ENCODE results near the gene WNT11.

The WNT11 gene

DNA sequence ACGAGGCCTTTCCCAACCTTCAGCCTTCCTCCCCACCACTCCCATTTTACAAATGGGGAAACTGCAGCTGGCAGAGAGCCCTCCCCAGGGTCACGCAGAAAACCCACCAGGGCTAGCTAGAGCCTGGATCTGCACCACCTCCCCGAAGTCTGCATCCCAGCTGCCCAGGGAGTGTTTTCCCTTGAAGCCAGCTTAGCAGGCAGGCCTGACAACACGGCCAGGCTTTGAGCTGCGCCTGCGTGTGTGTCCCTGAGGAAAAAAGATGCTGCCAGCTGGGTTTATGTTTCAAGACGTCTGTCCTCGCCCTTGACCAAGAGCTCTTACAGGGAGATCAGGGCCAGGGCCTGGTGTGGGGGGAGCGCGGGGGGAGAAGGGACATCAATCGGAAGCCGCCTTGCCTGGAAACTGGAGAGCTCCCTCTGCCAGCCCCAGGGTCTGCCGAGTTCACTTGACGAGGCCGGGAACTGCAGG lies 20.3 kb downstream of the WNT11 start:
- no peak overlapping the region for H2AK5ac ChIP-seq (ENCODE audit: low read length)
- no CpG with 5 or more reads among the region's 15 CpGs for WGBS (ENCODE audit: extremely low coverage, insufficient coverage, insufficient read length)
- no peaks in the 10 kb centered on the region for H3K9me3 ChIP-seq (ENCODE audit: insufficient read depth, low read depth, low read length)
- no peak overlapping the region for H2BK12ac ChIP-seq (ENCODE audit: low read length)
- H2BK120ac ChIP-seq (ENCODE audit: insufficient read depth, low read length, poor library complexity) = no peak overlapping the region
- no peak overlapping the region for H2BK5ac ChIP-seq (ENCODE audit: low read depth, low read length, poor library complexity)
- no peak overlapping the region for H2AFZ ChIP-seq (ENCODE audit: insufficient read depth, low read length, poor library complexity)
- no peak overlapping the region for H3K23ac ChIP-seq (ENCODE audit: low read length)
- peaks cover 8% of the 10 kb centered on the region for H3K79me1 ChIP-seq (ENCODE audit: low read length)
- no peak overlapping the region for H4K8ac ChIP-seq (ENCODE audit: low read depth, low read length)
- DNase-seq = no peak
- H4K91ac ChIP-seq (ENCODE audit: low read depth, low read length) = no peak overlapping the region
- H3K27ac ChIP-seq (ENCODE audit: low read depth, low read length) = no peak overlapping the region
- H3K4me3 ChIP-seq (ENCODE audit: low read depth, low read length) = no peak overlapping the region
- no peak overlapping the region for H3K4me2 ChIP-seq (ENCODE audit: low read length)
- no peaks in the 10 kb centered on the region for H3K27me3 ChIP-seq (ENCODE audit: insufficient read depth, low read length)
- peaks cover 14 to 15% of the 10 kb centered on the region in 2 experiments for H3K4me1 ChIP-seq (ENCODE audit: control insufficient read depth in 1 of 2, insufficient read depth in 2 of 2, low read length in 2 of 2)
- no peak overlapping the region for H3K4ac ChIP-seq (ENCODE audit: low read depth, low read length)
- no peak overlapping the region for H4K12ac ChIP-seq (ENCODE audit: low read depth, low read length)
- H3K9ac ChIP-seq (ENCODE audit: low read length) = no peak overlapping the region
- no peaks in the 10 kb centered on the region for H3K79me2 ChIP-seq (ENCODE audit: control insufficient read depth, insufficient read depth, low read length, poor library complexity)
- H3K14ac ChIP-seq (ENCODE audit: low read length) = no peak overlapping the region
- H3K36me3 ChIP-seq (ENCODE audit: control insufficient read depth in 1 of 2, insufficient read depth in 2 of 2, low read length in 2 of 2) = peaks cover 0 to 2% of the 10 kb centered on the region in 2 experiments
- no peak overlapping the region for H3K18ac ChIP-seq (ENCODE audit: low read length)

DNA sequence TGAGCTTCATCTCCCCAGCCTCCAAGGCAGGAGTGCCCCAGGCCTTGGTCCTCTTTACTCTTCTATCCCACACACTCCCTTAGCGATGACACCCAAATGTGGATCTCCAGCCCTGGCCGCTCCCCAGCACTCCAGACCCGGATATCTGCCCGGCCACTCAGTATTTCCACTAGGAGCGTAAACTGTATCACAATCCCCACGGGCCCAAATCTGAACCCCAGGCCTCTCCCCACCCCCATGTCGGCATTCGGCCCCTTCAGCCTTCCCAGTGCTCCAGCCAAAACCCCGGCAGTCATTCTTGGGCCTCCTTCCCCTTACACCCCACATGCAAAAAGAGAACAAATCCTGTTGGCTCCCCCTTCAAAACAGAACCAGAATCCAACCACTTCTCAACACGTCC lies 20.8 kb downstream of the WNT11 start:
- no peak overlapping the region for H2BK120ac ChIP-seq (ENCODE audit: insufficient read depth, low read length, poor library complexity)
- H3K23ac ChIP-seq (ENCODE audit: low read length) = no peak overlapping the region
- H2AK5ac ChIP-seq (ENCODE audit: low read length) = peak overlapping the region; percentile 42
- H2BK5ac ChIP-seq (ENCODE audit: low read depth, low read length, poor library complexity) = no peak overlapping the region
- H3K9ac ChIP-seq (ENCODE audit: low read length) = no peak overlapping the region
- no peak overlapping the region for H3K14ac ChIP-seq (ENCODE audit: low read length)
- WGBS (ENCODE audit: extremely low coverage, insufficient coverage, insufficient read length) = no CpG with 5 or more reads among the region's 10 CpGs
- no peak overlapping the region for H3K4ac ChIP-seq (ENCODE audit: low read depth, low read length)
- H3K36me3 ChIP-seq (ENCODE audit: control insufficient read depth in 1 of 2, insufficient read depth in 2 of 2, low read length in 2 of 2) = peaks cover 0 to 2% of the 10 kb centered on the region in 2 experiments
- peak overlapping the region; percentile 52 for H3K18ac ChIP-seq (ENCODE audit: low read length)
- H3K4me2 ChIP-seq (ENCODE audit: low read length) = no peak overlapping the region
- H2BK12ac ChIP-seq (ENCODE audit: low read length) = peak overlapping the region; percentile 19
- H3K27ac ChIP-seq (ENCODE audit: low read depth, low read length) = no peak overlapping the region
- no peak overlapping the region for H4K8ac ChIP-seq (ENCODE audit: low read depth, low read length)
- no peak overlapping the region for H3K4me3 ChIP-seq (ENCODE audit: low read depth, low read length)
- H3K9me3 ChIP-seq (ENCODE audit: insufficient read depth, low read depth, low read length) = no peaks in the 10 kb centered on the region
- H4K12ac ChIP-seq (ENCODE audit: low read depth, low read length) = no peak overlapping the region
- H3K79me1 ChIP-seq (ENCODE audit: low read length) = peaks cover 8% of the 10 kb centered on the region
- no peak overlapping the region for H4K91ac ChIP-seq (ENCODE audit: low read depth, low read length)
- peaks cover 17 to 18% of the 10 kb centered on the region in 2 experiments for H3K4me1 ChIP-seq (ENCODE audit: control insufficient read depth in 1 of 2, insufficient read depth in 2 of 2, low read length in 2 of 2)
- no peaks in the 10 kb centered on the region for H3K27me3 ChIP-seq (ENCODE audit: insufficient read depth, low read length)
- DNase-seq = no peak
- peak overlapping the region; percentile 20 for H2AFZ ChIP-seq (ENCODE audit: insufficient read depth, low read length, poor library complexity)
- H3K79me2 ChIP-seq (ENCODE audit: control insufficient read depth, insufficient read depth, low read length, poor library complexity) = no peaks in the 10 kb centered on the region

DNA sequence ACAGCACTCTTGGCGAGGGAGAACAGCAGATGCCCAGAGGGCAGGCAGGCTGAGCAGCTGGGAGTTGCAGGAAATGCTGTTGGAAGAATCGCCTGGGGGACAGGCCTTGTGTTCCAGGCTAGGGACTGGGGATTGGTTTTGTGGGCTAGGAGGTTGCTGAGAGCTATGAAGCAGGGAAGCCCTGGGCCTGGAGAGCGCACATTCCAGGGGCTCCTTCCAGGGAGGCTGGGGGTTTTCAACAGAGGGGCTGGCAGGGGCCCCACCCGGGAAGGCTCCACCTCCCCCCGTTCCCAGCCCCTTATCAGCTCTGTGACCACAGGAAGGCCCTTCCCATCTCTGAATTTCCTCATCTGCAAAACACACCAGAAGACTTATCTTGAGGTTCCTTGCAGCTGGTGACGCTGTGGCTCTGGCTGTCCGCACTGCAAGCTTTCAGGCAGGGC lies 21.7 kb downstream of the WNT11 start:
- Histone ChIP-seq H2BK5ac (ENCODE audit: low read depth, low read length, poor library complexity) (peak overlapping the region; percentile 8), H3K79me1 (ENCODE audit: low read length) (peaks cover 8% of the 10 kb centered on the region), H3K23ac (ENCODE audit: low read length) (no peak overlapping the region), H3K9me3 (ENCODE audit: insufficient read depth, low read depth, low read length) (no peaks in the 10 kb centered on the region), H4K12ac (ENCODE audit: low read depth, low read length) (no peak overlapping the region), H3K4me2 (ENCODE audit: low read length) (no peak overlapping the region), H3K18ac (ENCODE audit: low read length) (no peak overlapping the region), H3K27me3 (ENCODE audit: insufficient read depth, low read length) (no peaks in the 10 kb centered on the region), H2AK5ac (ENCODE audit: low read length) (no peak overlapping the region), H3K36me3 (ENCODE audit: control insufficient read depth in 1 of 2, insufficient read depth in 2 of 2, low read length in 2 of 2) (peaks cover 0 to 2% of the 10 kb centered on the region in 2 experiments), H4K91ac (ENCODE audit: low read depth, low read length) (no peak overlapping the region), H3K14ac (ENCODE audit: low read length) (peak overlapping the region; percentile 6), H3K9ac (ENCODE audit: low read length) (no peak overlapping the region), H3K27ac (ENCODE audit: low read depth, low read length) (peak overlapping the region; percentile 26), H3K4ac (ENCODE audit: low read depth, low read length) (no peak overlapping the region), H3K4me3 (ENCODE audit: low read depth, low read length) (no peak overlapping the region), H3K4me1 (ENCODE audit: control insufficient read depth in 1 of 2, insufficient read depth in 2 of 2, low read length in 2 of 2) (peaks cover 17 to 18% of the 10 kb centered on the region in 2 experiments), H2AFZ (ENCODE audit: insufficient read depth, low read length, poor library complexity) (no peak overlapping the region), H4K8ac (ENCODE audit: low read depth, low read length) (peak overlapping the region; percentile 27), H2BK12ac (ENCODE audit: low read length) (no peak overlapping the region), H3K79me2 (ENCODE audit: control insufficient read depth, insufficient read depth, low read length, poor library complexity) (no peaks in the 10 kb centered on the region), H2BK120ac (ENCODE audit: insufficient read depth, low read length, poor library complexity) (no peak overlapping the region)
- WGBS (ENCODE audit: extremely low coverage, insufficient coverage, insufficient read length) = no CpG with 5 or more reads among the region's 7 CpGs
- DNase-seq = peak; percentile 59 to 63

DNA sequence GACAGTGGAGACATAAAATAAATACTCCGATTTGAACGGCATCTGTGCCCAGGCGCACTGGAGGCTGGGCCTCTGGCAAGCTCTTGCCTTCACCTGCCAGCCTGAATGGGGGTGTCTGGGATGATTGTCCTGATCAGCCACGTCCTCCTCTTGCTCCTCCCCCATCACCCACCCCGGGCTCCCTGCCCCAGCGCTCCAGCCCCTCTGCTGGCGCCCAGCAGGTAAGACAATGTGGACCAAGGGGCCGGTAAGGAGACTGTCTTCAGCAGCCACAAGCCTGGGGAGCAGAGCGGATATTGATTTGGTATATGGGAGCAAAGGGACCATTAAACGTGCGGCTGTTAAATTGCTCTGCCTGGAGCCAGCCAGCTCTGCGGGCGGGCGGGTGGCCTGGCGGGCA lies 24.9 kb downstream of the WNT11 start:
- Histone ChIP-seq H4K12ac (ENCODE audit: low read depth, low read length) (no peak overlapping the region), H4K8ac (ENCODE audit: low read depth, low read length) (no peak overlapping the region), H3K9ac (ENCODE audit: low read length) (no peak overlapping the region), H3K36me3 (ENCODE audit: control insufficient read depth in 1 of 2, insufficient read depth in 2 of 2, low read length in 2 of 2) (no peaks in the 10 kb centered on the region), H3K27ac (ENCODE audit: low read depth, low read length) (no peak overlapping the region), H3K9me3 (ENCODE audit: insufficient read depth, low read depth, low read length) (no peaks in the 10 kb centered on the region), H3K27me3 (ENCODE audit: insufficient read depth, low read length) (no peaks in the 10 kb centered on the region), H3K79me1 (ENCODE audit: low read length) (peaks cover 8% of the 10 kb centered on the region), H2BK120ac (ENCODE audit: insufficient read depth, low read length, poor library complexity) (no peak overlapping the region), H3K14ac (ENCODE audit: low read length) (no peak overlapping the region), H3K79me2 (ENCODE audit: control insufficient read depth, insufficient read depth, low read length, poor library complexity) (no peaks in the 10 kb centered on the region), H3K4me3 (ENCODE audit: low read depth, low read length) (no peak overlapping the region), H3K23ac (ENCODE audit: low read length) (no peak overlapping the region), H2AFZ (ENCODE audit: insufficient read depth, low read length, poor library complexity) (no peak overlapping the region), H2AK5ac (ENCODE audit: low read length) (no peak overlapping the region), H3K4me1 (ENCODE audit: control insufficient read depth in 1 of 2, insufficient read depth in 2 of 2, low read length in 2 of 2) (peaks cover 17 to 18% of the 10 kb centered on the region in 2 experiments), H4K91ac (ENCODE audit: low read depth, low read length) (no peak overlapping the region), H2BK12ac (ENCODE audit: low read length) (no peak overlapping the region), H3K18ac (ENCODE audit: low read length) (no peak overlapping the region), H2BK5ac (ENCODE audit: low read depth, low read length, poor library complexity) (no peak overlapping the region), H3K4me2 (ENCODE audit: low read length) (no peak overlapping the region), H3K4ac (ENCODE audit: low read depth, low read length) (no peak overlapping the region)
- WGBS (ENCODE audit: extremely low coverage, insufficient coverage, insufficient read length) = no CpG with 5 or more reads among the region's 15 CpGs
- DNase-seq = no peak
